Panc1 (cell line): ENCODE results near the gene CCM2L. TPM values are rescaled to one million over a fixed set of nuclear protein-coding genes. Genes with fewer than 3 reads are reported as not detected.

Experiments used
- ATAC-seq: fragments of 200-7000 bp; cut with Tn5 transposase; 2 replicates; pipeline ENCODE4 v1.9.1; 2020; ENCODE audit warnings: mild to moderate bottlenecking, moderate library complexity
- BruUV-seq: library from RNA; stranded (reverse); fragments of 400-500 nt; replicated peaks from 2 replicates; lab custom pipeline; 2021; lab: Mats Ljungman, UMichigan
- CTCF ChIA-PET: fragments of 300-600 bp; sonication (Branson Sonifier 250); formaldehyde crosslinking; loops from one replicate; lab custom pipeline; 2022; ENCODE audit warnings: antibody characterized with exemption; lab: Charles Lee
- POLR2A ChIA-PET: fragments of 300-600 bp; sonication (Branson Sonifier 250); formaldehyde crosslinking; loops from one replicate; lab custom pipeline; 2022; ENCODE audit warnings: antibody characterized with exemption; lab: Charles Lee
- DNase-seq: peaks from one replicate; pipeline ENCODE4 v3.0.0-alpha.2; 2010; ENCODE audit warnings: low read depth, low spot score
- H3K27ac ChIP-seq: 2 replicates; pipeline ENCODE4 v1.5.1; 2011; ENCODE audit warnings: mild to moderate bottlenecking, low read length, inconsistent platforms
- H3K27me3 ChIP-seq: fragments of 200-500 bp; sonication (Bioruptor generic); 2 replicates; pipeline ENCODE4 v1.6.0; 2014; ENCODE audit warnings: low read length, inconsistent platforms; ENCODE audit not compliant: control insufficient read depth, insufficient read depth
- H3K36me3 ChIP-seq: fragments of 200-500 bp; sonication (Bioruptor generic); 2 replicates; pipeline ENCODE4 v1.5.1; 2014; ENCODE audit warnings: inconsistent platforms, mild to moderate bottlenecking, low read length, moderate library complexity; ENCODE audit not compliant: control insufficient read depth, insufficient read depth
- H3K4me1 ChIP-seq: 2 replicates; pipeline ENCODE4 v1.5.1; 2011; ENCODE audit warnings: inconsistent platforms, mild to moderate bottlenecking, low read length, moderate library complexity; ENCODE audit not compliant: control insufficient read depth, insufficient read depth
- H3K4me3 ChIP-seq, 2 experiments: 2 replicates each; pipeline ENCODE4 v1.5.1; 2011 to 2012; ENCODE audit warnings: low read depth in 2 of 2, low read length in 2 of 2, mild to moderate bottlenecking in 2 of 2, inconsistent platforms in 1 of 2, moderate library complexity in 1 of 2
- H3K9me3 ChIP-seq: fragments of 200-500 bp; sonication (Bioruptor generic); 2 replicates; pipeline ENCODE4 v1.5.1; 2014; ENCODE audit warnings: low read depth, mild to moderate bottlenecking, inconsistent platforms, low read length, moderate library complexity; ENCODE audit not compliant: control insufficient read depth, insufficient read depth
- POLR2AphosphoS5 ChIP-seq: IDR thresholded peaks from 2 replicates; pipeline ENCODE4 v1.6.1; 2012; ENCODE audit warnings: mild to moderate bottlenecking, low read depth, low read length, moderate library complexity
- SIN3A ChIP-seq: IDR thresholded peaks from 2 replicates; pipeline ENCODE4 v1.6.1; 2012; ENCODE audit warnings: low read depth, mild to moderate bottlenecking, low read length, moderate library complexity, borderline replicate concordance; ENCODE audit not compliant: insufficient read depth
- TCF7L2 ChIP-seq: IDR thresholded peaks from 2 replicates; pipeline ENCODE4 v1.6.1; 2011; ENCODE audit warnings: mild to moderate bottlenecking, low read depth, low read length, inconsistent platforms
- in situ Hi-C: cut with HindIII; loops from 2 replicates; pipeline ENCODE4 v1.10.0; 2016; ENCODE audit warnings: low sequenced_read_pairs, low pct_unique_long_range_greater_than_20kb
- intact Hi-C: fragments of 100-400 bp; cut with micrococcal nuclease; formaldehyde crosslinking; loops from one replicate; pipeline ENCODE4 v1.10.0; 2022; ENCODE audit not compliant: unreplicated experiment
- total RNA-seq: library from RNA; stranded (reverse); gene quantifications from one replicate; pipeline ENCODE4 v1.2.1, GENCODE V29; 2021; ENCODE audit not compliant: unreplicated experiment
- TF ChIP-seq, protein P1 (sequence below), 2 experiments: IDR thresholded peaks; 2 replicates each; pipeline ENCODE4 v1.6.1; 2011 to 2012; ENCODE audit warnings: low read depth in 2 of 2, control low read depth in 1 of 2, low read length in 1 of 2, mild to moderate bottlenecking in 1 of 2, moderate library complexity in 1 of 2; ENCODE audit not compliant: insufficient read depth in 1 of 2
- TF ChIP-seq, protein P2 (sequence below): fragments of 450-650 bp; IDR thresholded peaks from 2 replicates; pipeline ENCODE4 v1.5.1; 2017; ENCODE audit warnings: mild to moderate bottlenecking

CCM2L gene
- total RNA-seq, 1 experiment from 2014 or later, result 45.4 TPM

DNA sequence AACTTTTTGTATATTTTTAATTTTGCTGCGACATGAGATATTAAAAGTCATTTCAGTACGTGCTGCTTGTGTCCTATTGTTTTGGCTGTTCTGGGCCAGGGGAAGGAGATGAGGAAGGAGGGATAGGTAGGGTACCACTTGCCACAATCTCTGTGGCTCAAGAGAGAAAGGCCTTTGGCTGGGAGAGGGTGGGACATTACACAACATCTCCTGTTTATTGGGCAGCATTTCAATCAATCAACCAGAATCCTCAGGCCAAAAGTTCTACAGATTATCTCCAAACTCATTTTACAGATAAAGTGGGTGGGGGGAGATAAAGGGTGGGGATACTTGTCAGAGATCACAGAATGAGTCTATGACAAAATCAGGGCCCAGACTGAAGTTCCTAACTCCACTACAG is 6.9 kb upstream of the CCM2L start:
- H3K4me1 ChIP-seq, result peaks cover 15% of the 10 kb centered on the region
- H3K4me3 ChIP-seq, result no peak overlapping the region
- BruUV-seq, result no TSS peak
- no peaks in the 10 kb centered on the region for H3K9me3 ChIP-seq
- in situ Hi-C loops (no loop called here), intact Hi-C loops (no loop called here)
- ATAC-seq (no peak), DNase-seq (no peak)
- H3K36me3 ChIP-seq, result no peaks in the 10 kb centered on the region
- TF ChIP-seq TCF7L2 (no peak), SIN3A (no peak), POLR2AphosphoS5 (no peak)
- TF ChIP-seq, protein P1, sequence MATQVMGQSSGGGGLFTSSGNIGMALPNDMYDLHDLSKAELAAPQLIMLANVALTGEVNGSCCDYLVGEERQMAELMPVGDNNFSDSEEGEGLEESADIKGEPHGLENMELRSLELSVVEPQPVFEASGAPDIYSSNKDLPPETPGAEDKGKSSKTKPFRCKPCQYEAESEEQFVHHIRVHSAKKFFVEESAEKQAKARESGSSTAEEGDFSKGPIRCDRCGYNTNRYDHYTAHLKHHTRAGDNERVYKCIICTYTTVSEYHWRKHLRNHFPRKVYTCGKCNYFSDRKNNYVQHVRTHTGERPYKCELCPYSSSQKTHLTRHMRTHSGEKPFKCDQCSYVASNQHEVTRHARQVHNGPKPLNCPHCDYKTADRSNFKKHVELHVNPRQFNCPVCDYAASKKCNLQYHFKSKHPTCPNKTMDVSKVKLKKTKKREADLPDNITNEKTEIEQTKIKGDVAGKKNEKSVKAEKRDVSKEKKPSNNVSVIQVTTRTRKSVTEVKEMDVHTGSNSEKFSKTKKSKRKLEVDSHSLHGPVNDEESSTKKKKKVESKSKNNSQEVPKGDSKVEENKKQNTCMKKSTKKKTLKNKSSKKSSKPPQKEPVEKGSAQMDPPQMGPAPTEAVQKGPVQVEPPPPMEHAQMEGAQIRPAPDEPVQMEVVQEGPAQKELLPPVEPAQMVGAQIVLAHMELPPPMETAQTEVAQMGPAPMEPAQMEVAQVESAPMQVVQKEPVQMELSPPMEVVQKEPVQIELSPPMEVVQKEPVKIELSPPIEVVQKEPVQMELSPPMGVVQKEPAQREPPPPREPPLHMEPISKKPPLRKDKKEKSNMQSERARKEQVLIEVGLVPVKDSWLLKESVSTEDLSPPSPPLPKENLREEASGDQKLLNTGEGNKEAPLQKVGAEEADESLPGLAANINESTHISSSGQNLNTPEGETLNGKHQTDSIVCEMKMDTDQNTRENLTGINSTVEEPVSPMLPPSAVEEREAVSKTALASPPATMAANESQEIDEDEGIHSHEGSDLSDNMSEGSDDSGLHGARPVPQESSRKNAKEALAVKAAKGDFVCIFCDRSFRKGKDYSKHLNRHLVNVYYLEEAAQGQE (IDR thresholded peaks at IDR 0.05; ENCODE audit: insufficient read depth in 1 of 2, low read depth in 2 of 2, low read length in 1 of 2), result no peak
- TF ChIP-seq, protein P2, sequence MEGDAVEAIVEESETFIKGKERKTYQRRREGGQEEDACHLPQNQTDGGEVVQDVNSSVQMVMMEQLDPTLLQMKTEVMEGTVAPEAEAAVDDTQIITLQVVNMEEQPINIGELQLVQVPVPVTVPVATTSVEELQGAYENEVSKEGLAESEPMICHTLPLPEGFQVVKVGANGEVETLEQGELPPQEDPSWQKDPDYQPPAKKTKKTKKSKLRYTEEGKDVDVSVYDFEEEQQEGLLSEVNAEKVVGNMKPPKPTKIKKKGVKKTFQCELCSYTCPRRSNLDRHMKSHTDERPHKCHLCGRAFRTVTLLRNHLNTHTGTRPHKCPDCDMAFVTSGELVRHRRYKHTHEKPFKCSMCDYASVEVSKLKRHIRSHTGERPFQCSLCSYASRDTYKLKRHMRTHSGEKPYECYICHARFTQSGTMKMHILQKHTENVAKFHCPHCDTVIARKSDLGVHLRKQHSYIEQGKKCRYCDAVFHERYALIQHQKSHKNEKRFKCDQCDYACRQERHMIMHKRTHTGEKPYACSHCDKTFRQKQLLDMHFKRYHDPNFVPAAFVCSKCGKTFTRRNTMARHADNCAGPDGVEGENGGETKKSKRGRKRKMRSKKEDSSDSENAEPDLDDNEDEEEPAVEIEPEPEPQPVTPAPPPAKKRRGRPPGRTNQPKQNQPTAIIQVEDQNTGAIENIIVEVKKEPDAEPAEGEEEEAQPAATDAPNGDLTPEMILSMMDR, result no peak
- peak overlapping the region; percentile 24; the same call in 1 of the 2 replicates for H3K27ac ChIP-seq
- no peaks in the 10 kb centered on the region for H3K27me3 ChIP-seq
- ChIA-PET POLR2A (interaction anchor here (0.6 kb wide), 1 partner anchor 313 kb away, joined by 4 read pairs; no protein-coding TSS in a partner anchor), CTCF (interaction anchor here (0.6 kb wide), 1 partner anchor 14 kb away, joined by 3 read pairs; no protein-coding TSS in a partner anchor)

DNA sequence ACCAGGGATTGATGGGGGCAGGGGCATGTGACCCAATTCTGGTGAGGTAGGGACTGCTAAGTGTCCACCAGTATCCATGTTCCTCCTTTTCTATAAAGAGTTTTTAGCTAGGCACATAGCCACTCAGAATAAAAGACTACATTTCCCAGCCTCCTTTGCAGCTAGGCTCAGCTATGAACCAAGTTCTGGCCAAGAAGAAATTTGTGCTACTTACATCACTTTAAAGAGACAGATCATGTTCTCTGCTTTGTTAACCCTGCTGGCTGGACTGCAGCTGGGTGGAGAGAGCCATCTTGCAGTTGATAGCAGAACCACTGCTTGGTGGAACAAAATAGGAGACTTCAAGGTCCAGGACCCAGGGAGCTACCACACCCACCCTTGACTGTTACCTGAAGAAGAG is 5.3 kb upstream of the CCM2L start:
- no peaks in the 10 kb centered on the region for H3K9me3 ChIP-seq
- no peak overlapping the region for H3K4me3 ChIP-seq
- peak overlapping the region; percentile 12; the same call in 1 of the 2 replicates for H3K27ac ChIP-seq
- H3K36me3 ChIP-seq, result no peaks in the 10 kb centered on the region
- ChIA-PET CTCF (interaction anchor here (0.6 kb wide), 1 partner anchor 257 kb away, joined by 5 read pairs; no protein-coding TSS in a partner anchor), POLR2A (no interaction called here)
- in situ Hi-C loops, result no loop called here
- DNase-seq (no peak), ATAC-seq (peak; percentile 62)
- intact Hi-C loops, result no loop called here
- H3K4me1 ChIP-seq, result peaks cover 18% of the 10 kb centered on the region
- H3K27me3 ChIP-seq, result no peaks in the 10 kb centered on the region
- no TSS peak for BruUV-seq
- no peak for TF ChIP-seq SIN3A
- TF ChIP-seq, protein P1 (IDR thresholded peaks at IDR 0.05; ENCODE audit: insufficient read depth in 1 of 2, low read depth in 2 of 2, low read length in 1 of 2), result no peak
- no peak for TF ChIP-seq POLR2AphosphoS5
- TF ChIP-seq, protein P2, result no peak
- no peak for TF ChIP-seq TCF7L2
